HepG2 (cell line): ENCODE measurements around the gene NDOR1. TPM values are rescaled to one million over a fixed set of nuclear protein-coding genes. Genes with fewer than 3 reads are reported as not detected.

Source experiments
- ATRX ChIP-seq: sonication (generic); formaldehyde crosslinking; IDR thresholded peaks from 2 replicates; pipeline ENCODE4 v1.4.0; 2020; ENCODE audit warnings: missing genetic modification reagents, borderline replicate concordance
- CBX5 ChIP-seq: sonication (generic); formaldehyde crosslinking; IDR thresholded peaks from 2 replicates; pipeline ENCODE4 v1.4.0; 2020; ENCODE audit warnings: missing genetic modification reagents, borderline replicate concordance
- CREB1 ChIP-seq, 2 experiments: fragments of 450-650 bp in 1 of 2; IDR thresholded peaks; 2 replicates each; pipeline ENCODE4 v1.6.1; 2016 to 2017; ENCODE audit warnings: control low read depth in 1 of 2, mild to moderate bottlenecking in 1 of 2, missing compliant biosample characterization in 1 of 2, missing genetic modification characterization in 1 of 2
- ELF3 ChIP-seq: IDR thresholded peaks from 2 replicates; pipeline ENCODE4 v1.6.1; 2016; ENCODE audit warnings: missing genetic modification reagents, missing compliant biosample characterization
- FOSL2 ChIP-seq: sonication (generic); formaldehyde crosslinking; IDR thresholded peaks from 2 replicates; pipeline ENCODE4 v1.4.0; 2020; ENCODE audit warnings: missing genetic modification reagents
- KLF12 ChIP-seq: sonication (generic); formaldehyde crosslinking; IDR thresholded peaks from 2 replicates; pipeline ENCODE4 v1.4.0; 2020; ENCODE audit warnings: missing genetic modification reagents, borderline replicate concordance
- RNF219 ChIP-seq: sonication (generic); formaldehyde crosslinking; IDR thresholded peaks from 2 replicates; pipeline ENCODE4 v1.5.0; 2020; ENCODE audit warnings: mild to moderate bottlenecking, missing genetic modification reagents
- SRY ChIP-seq: sonication (generic); formaldehyde crosslinking; IDR thresholded peaks from 2 replicates; pipeline ENCODE4 v1.8.0; 2022; ENCODE audit warnings: mild to moderate bottlenecking, missing genetic modification reagents
- ZBTB10 ChIP-seq: sonication (generic); formaldehyde crosslinking; IDR thresholded peaks from 2 replicates; pipeline ENCODE4 v1.4.0; 2020; ENCODE audit warnings: missing genetic modification reagents, borderline replicate concordance
- ZNF224 ChIP-seq: sonication (generic); formaldehyde crosslinking; IDR thresholded peaks from 2 replicates; pipeline ENCODE4 v1.5.0; 2020; ENCODE audit warnings: mild to moderate bottlenecking, missing genetic modification reagents
- ZNF274 ChIP-seq: sonication (generic); formaldehyde crosslinking; IDR thresholded peaks from 2 replicates; pipeline ENCODE4 v1.5.1; 2020; ENCODE audit warnings: mild to moderate bottlenecking, missing genetic modification reagents
- ZNF572 ChIP-seq: sonication (generic); formaldehyde crosslinking; IDR thresholded peaks from 2 replicates; pipeline ENCODE4 v1.5.1; 2020; ENCODE audit warnings: mild to moderate bottlenecking, missing genetic modification reagents
- ZNF607 ChIP-seq: sonication (generic); formaldehyde crosslinking; IDR thresholded peaks from 2 replicates; pipeline ENCODE4 v1.5.1; 2020; ENCODE audit warnings: missing genetic modification reagents, mild to moderate bottlenecking, borderline replicate concordance
- ZNF777 ChIP-seq: sonication (generic); formaldehyde crosslinking; IDR thresholded peaks from 2 replicates; pipeline ENCODE4 v1.4.0; 2020; ENCODE audit warnings: missing genetic modification reagents
- ZNF891 ChIP-seq: sonication (generic); formaldehyde crosslinking; IDR thresholded peaks from 2 replicates; pipeline ENCODE4 v1.5.0; 2020; ENCODE audit warnings: mild to moderate bottlenecking, missing genetic modification reagents
- ZSCAN20 ChIP-seq: sonication (generic); formaldehyde crosslinking; IDR thresholded peaks from 2 replicates; pipeline ENCODE4 v1.4.0; 2020; ENCODE audit warnings: missing genetic modification reagents, mild to moderate bottlenecking, borderline replicate concordance
- polyA plus RNA-seq, 8 experiments: library from polyadenylated mRNA; depleted of rRNA in 3 of 8; stranded (reverse) in 7 of 8; unstranded in 1 of 8; fragments of >200 nt; fragmentation: Illumina TruSeq in 4 of 8; extraction: Trizol in 4 of 8; gene quantifications; 2 replicates each; pipeline versions ENCODE4 v1.2.1 to v1.2.3, GENCODE V29; 2011 to 2016; ENCODE audit warnings: low read depth in 4 of 8, missing spikeins in 1 of 8, mixed read lengths in 1 of 8; ENCODE audit not compliant: insufficient read depth in 1 of 8
- total RNA-seq, 5 experiments: library from RNA; depleted of rRNA; stranded (reverse); fragments of >200 nt; fragmentation: Illumina TruSeq; extraction: Trizol; gene quantifications; 2 replicates each; pipeline ENCODE4 v1.2.3, GENCODE V29; 2016; ENCODE audit warnings: low read depth in 1 of 5
- TF ChIP-seq, protein P1 (sequence below): sonication (generic); formaldehyde crosslinking; IDR thresholded peaks from 2 replicates; pipeline ENCODE4 v1.5.0; 2020; ENCODE audit warnings: mild to moderate bottlenecking, missing genetic modification reagents
- TF ChIP-seq, protein P2 (sequence below): IDR thresholded peaks from 2 replicates; pipeline ENCODE4 v1.6.1; 2012; ENCODE audit warnings: low read length, improper control_type of control experiment

NDOR1 gene
- total and polyA plus RNA-seq, 2 of the 13 experiments (the other 11 are each of a cell fraction or from before 2014, with no cell fraction given): 3.6 to 8.7 TPM

GRCh38 chr9:137205126-137206069, at the start of gene NDOR1, which contains the start of gene TMEM203 (continued):
- TF ChIP-seq ZBTB10 (CRISPR knock-in tag) (no peak), ZNF607 (peak; percentile 74; the same call in 1 of the 2 replicates), ZNF224 (CRISPR knock-in tag) (no peak), RNF219 (CRISPR knock-in tag) (no peak), CBX5 (CRISPR knock-in tag) (0 out of 2 replicates have a peak, but pooled peaks have one; percentile 64), ATRX (CRISPR knock-in tag) (no peak), CREB1 (IDR thresholded peaks at IDR 0.05) (peak; percentile 95), CREB1 (CRISPR knock-in tag; IDR thresholded peaks at IDR 0.05) (peak; percentile 96), ELF3 (CRISPR knock-in tag) (peak; percentile 81), KLF12 (peak; percentile 55; the same call in 1 of the 2 replicates), ZSCAN20 (CRISPR knock-in tag) (peak; percentile 46; the same call in 1 of the 2 replicates), ZNF274 (CRISPR knock-in tag) (0 out of 2 replicates have a peak, but pooled peaks have one; percentile 32), ZNF572 (no peak), SRY (CRISPR knock-in tag) (no peak; the same call in 1 of the 2 replicates), ZNF891 (0 out of 2 replicates have a peak, but pooled peaks have one; percentile 44), ZNF777 (CRISPR knock-in tag) (peak; percentile 81), FOSL2 (CRISPR knock-in tag) (peak; percentile 14; the same call in 1 of the 2 replicates)
- TF ChIP-seq, protein P1, sequence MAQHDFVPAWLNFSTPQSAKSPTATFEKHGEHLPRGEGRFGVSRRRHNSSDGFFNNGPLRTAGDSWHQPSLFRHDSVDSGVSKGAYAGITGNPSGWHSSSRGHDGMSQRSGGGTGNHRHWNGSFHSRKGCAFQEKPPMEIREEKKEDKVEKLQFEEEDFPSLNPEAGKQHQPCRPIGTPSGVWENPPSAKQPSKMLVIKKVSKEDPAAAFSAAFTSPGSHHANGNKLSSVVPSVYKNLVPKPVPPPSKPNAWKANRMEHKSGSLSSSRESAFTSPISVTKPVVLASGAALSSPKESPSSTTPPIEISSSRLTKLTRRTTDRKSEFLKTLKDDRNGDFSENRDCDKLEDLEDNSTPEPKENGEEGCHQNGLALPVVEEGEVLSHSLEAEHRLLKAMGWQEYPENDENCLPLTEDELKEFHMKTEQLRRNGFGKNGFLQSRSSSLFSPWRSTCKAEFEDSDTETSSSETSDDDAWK: no peak
- TF ChIP-seq, protein P2, sequence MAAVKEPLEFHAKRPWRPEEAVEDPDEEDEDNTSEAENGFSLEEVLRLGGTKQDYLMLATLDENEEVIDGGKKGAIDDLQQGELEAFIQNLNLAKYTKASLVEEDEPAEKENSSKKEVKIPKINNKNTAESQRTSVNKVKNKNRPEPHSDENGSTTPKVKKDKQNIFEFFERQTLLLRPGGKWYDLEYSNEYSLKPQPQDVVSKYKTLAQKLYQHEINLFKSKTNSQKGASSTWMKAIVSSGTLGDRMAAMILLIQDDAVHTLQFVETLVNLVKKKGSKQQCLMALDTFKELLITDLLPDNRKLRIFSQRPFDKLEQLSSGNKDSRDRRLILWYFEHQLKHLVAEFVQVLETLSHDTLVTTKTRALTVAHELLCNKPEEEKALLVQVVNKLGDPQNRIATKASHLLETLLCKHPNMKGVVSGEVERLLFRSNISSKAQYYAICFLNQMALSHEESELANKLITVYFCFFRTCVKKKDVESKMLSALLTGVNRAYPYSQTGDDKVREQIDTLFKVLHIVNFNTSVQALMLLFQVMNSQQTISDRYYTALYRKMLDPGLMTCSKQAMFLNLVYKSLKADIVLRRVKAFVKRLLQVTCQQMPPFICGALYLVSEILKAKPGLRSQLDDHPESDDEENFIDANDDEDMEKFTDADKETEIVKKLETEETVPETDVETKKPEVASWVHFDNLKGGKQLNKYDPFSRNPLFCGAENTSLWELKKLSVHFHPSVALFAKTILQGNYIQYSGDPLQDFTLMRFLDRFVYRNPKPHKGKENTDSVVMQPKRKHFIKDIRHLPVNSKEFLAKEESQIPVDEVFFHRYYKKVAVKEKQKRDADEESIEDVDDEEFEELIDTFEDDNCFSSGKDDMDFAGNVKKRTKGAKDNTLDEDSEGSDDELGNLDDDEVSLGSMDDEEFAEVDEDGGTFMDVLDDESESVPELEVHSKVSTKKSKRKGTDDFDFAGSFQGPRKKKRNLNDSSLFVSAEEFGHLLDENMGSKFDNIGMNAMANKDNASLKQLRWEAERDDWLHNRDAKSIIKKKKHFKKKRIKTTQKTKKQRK: no peak
